ENCODE results near the gene KCNIP4. TPM values are rescaled to one million over a fixed set of nuclear protein-coding genes. Genes with fewer than 3 reads are reported as not detected.

KCNIP4 gene
- total and polyA plus RNA-seq, 2 of the 8 experiments (the other 6 are each of a cell fraction or from before 2014, with no cell fraction given) = 0.06 TPM; not detected in 1

- TF ChIP-seq POLR2A (IDR thresholded peaks at IDR 0.05; ENCODE audit: control extremely low read depth in 1 of 2, low read depth in 2 of 2, low read length in 2 of 2) (no peak), RNF2 (IDR thresholded peaks at IDR 0.05; ENCODE audit: borderline replicate concordance, low read depth, low read length, missing control alignments, poor library complexity, severe bottlenecking) (no peak), BCL11A (IDR thresholded peaks at IDR 0.05; ENCODE audit: low read depth in 2 of 2, low read length in 2 of 2) (no peak), SRF (IDR thresholded peaks at IDR 0.05; ENCODE audit: low read depth, low read length) (no peak), RAD21 (IDR thresholded peaks at IDR 0.05 in 1 of 2, conservative IDR thresholded peaks at IDR 0.05 in 1 of 2; ENCODE audit: low read depth in 2 of 2, low read length in 2 of 2) (no peak), RBBP5 (IDR thresholded peaks at IDR 0.05; ENCODE audit: borderline replicate concordance, low read depth, low read length) (no peak), TCF12 (IDR thresholded peaks at IDR 0.05; ENCODE audit: low read depth, low read length) (no peak), KDM4A (IDR thresholded peaks at IDR 0.05; ENCODE audit: low read depth, low read length, severe bottlenecking) (no peak), ZNF274 (IDR thresholded peaks at IDR 0.05; ENCODE audit: borderline replicate concordance, extremely low read depth, low read length) (no peak), CREB1 (IDR thresholded peaks at IDR 0.05) (no peak), SAP30 (IDR thresholded peaks at IDR 0.05; ENCODE audit: insufficient read depth, insufficient replicate concordance, low read length) (no peak), SP1 (IDR thresholded peaks at IDR 0.05; ENCODE audit: low read depth, low read length) (no peak), CHD2 (IDR thresholded peaks at IDR 0.05; ENCODE audit: low read length) (no peak), POU5F1 (IDR thresholded peaks at IDR 0.05; ENCODE audit: low read depth, low read length) (no peak), GABPA (IDR thresholded peaks at IDR 0.05; ENCODE audit: borderline replicate concordance, insufficient read depth, low read length) (no peak)
- Histone ChIP-seq H4K5ac (ENCODE audit: insufficient read length, low read depth, low read length) (no peak overlapping the region), H3K79me1 (ENCODE audit: low read depth, low read length) (no peaks in the 10 kb centered on the region), H3K79me2 (ENCODE audit: control insufficient read depth in 1 of 2, insufficient read depth in 2 of 2, low read length in 2 of 2) (no peaks in the 10 kb centered on the region), H2AFZ (ENCODE audit: low read length) (no peak overlapping the region), H2BK12ac (ENCODE audit: low read depth, low read length) (no peak overlapping the region), H2BK5ac (ENCODE audit: low read depth, low read length) (no peak overlapping the region), H3K23me2 (ENCODE audit: low read depth, low read length) (no peaks in the 10 kb centered on the region), H4K91ac (replicated peaks; ENCODE audit: insufficient read length, low read length) (no peak overlapping the region), H3K9me3 (ENCODE audit: insufficient read depth in 2 of 2, low read depth in 1 of 2, low read length in 1 of 2) (peaks cover 0 to 3% of the 10 kb centered on the region in 2 experiments; a peak in 1 of 4 replicates), H3K56ac (replicated peaks; ENCODE audit: insufficient read length, low read depth, low read length) (no peak overlapping the region), H3K9ac (replicated peaks in 1 of 4; ENCODE audit: extremely low read depth in 1 of 4, low read depth in 3 of 4, low read length in 3 of 4) (no peak overlapping the region), H2BK120ac (replicated peaks; ENCODE audit: low read depth, low read length) (no peak overlapping the region), H3K23ac (ENCODE audit: insufficient read length) (no peak overlapping the region), H3K14ac (ENCODE audit: insufficient read length) (no peak overlapping the region), H3K36me3 (ENCODE audit: control insufficient read depth in 2 of 4, insufficient read depth in 4 of 4, low read length in 3 of 4) (no peaks in the 10 kb centered on the region), H3K18ac (ENCODE audit: extremely low read depth, low read length) (no peak overlapping the region), H2BK20ac (ENCODE audit: low read length) (no peak overlapping the region), H3K4me3 (ENCODE audit: extremely low read depth in 1 of 4, insufficient read depth in 2 of 4, low read depth in 3 of 4, low read length in 4 of 4) (no peak overlapping the region), H2AK5ac (ENCODE audit: low read depth, low read length) (no peak overlapping the region), H3K27ac (ENCODE audit: low read depth, low read length) (no peak overlapping the region), H4K20me1 (replicated peaks in 1 of 2; ENCODE audit: control insufficient read depth in 1 of 2, insufficient read depth in 2 of 2, low read length in 2 of 2) (no peaks in the 10 kb centered on the region), H3K4ac (replicated peaks; ENCODE audit: insufficient read length, low read depth, low read length) (no peak overlapping the region), H3K4me2 (ENCODE audit: insufficient read depth in 1 of 2, low read depth in 2 of 2, low read length in 2 of 2) (no peak overlapping the region), H3K27me3 (replicated peaks in 1 of 4; ENCODE audit: control insufficient read depth in 3 of 4, extremely low read depth in 1 of 4, insufficient read depth in 3 of 4, low read length in 3 of 4) (no peaks in the 10 kb centered on the region), H3K4me1 (replicated peaks in 1 of 4; ENCODE audit: control insufficient read depth in 3 of 4, insufficient read depth in 4 of 4, low read length in 3 of 4) (no peaks in the 10 kb centered on the region), H4K8ac (ENCODE audit: extremely low read depth, insufficient read depth, low read length) (no peak overlapping the region), H2BK15ac (ENCODE audit: low read length) (no peak overlapping the region)
- WGBS, 2 experiments (ENCODE audit: extremely low coverage in 1 of 2, insufficient coverage in 1 of 2, insufficient read length in 1 of 2, insufficient replicate concordance in 2 of 2, low coverage in 1 of 2, low lambda C conversion rate in 2 of 2, missing lambda C conversion rate in 1 of 2) = 93% methylated on average over 1 of the region's 1 CpG; no CpG with 5 or more reads in 1 of the 2 experiments
- CTCF ChIA-PET (ENCODE audit: partially characterized antibody) = interaction anchor here (1.2 kb wide), 1 partner anchor 9 kb away, joined by 3 read pairs; no protein-coding TSS in a partner anchor
- FAIRE-seq (no peak), DNase-seq (ENCODE audit: low read depth in 1 of 2, low spot score in 2 of 2) (no peak)
- POLR2A ChIA-PET (ENCODE audit: partially characterized antibody) = no interaction called here
These were observed 881.2 kb downstream of the KCNIP4 start for GRCh38 chr4:21067351-21067750.

Measured in H1 (cell line).